ENCODE results near the gene SH3TC2.

The SH3TC2 gene

GRCh38 chr5:148990817-148991216, 72.0 kb downstream of the SH3TC2 start:
- no peaks in the 10 kb centered on the region for H3K4me1 ChIP-seq (ENCODE audit: low read depth, poor library complexity, severe bottlenecking)
- no peak overlapping the region for H3K27ac ChIP-seq
- no peaks in the 10 kb centered on the region for H3K27me3 ChIP-seq (ENCODE audit: insufficient read depth, low read depth)
- TF ChIP-seq CTCF (conservative IDR thresholded peaks at IDR 0.05; ENCODE audit: low read depth, low read length) = no peak
- no peaks in the 10 kb centered on the region for H3K36me3 ChIP-seq (ENCODE audit: insufficient read depth)
- no peaks in the 10 kb centered on the region for H3K79me2 ChIP-seq (ENCODE audit: insufficient read depth, low read depth)
- no peak overlapping the region for H3K4me3 ChIP-seq (IDR thresholded peaks at IDR 0.05; ENCODE audit: insufficient read depth, low read depth, low read length)
- H4K20me1 ChIP-seq (ENCODE audit: insufficient read depth) = no peaks in the 10 kb centered on the region
- H3K9ac ChIP-seq = no peak overlapping the region
- no peak overlapping the region for H3K4me2 ChIP-seq
- no peak overlapping the region for H2AFZ ChIP-seq (ENCODE audit: low read depth)

DNA sequence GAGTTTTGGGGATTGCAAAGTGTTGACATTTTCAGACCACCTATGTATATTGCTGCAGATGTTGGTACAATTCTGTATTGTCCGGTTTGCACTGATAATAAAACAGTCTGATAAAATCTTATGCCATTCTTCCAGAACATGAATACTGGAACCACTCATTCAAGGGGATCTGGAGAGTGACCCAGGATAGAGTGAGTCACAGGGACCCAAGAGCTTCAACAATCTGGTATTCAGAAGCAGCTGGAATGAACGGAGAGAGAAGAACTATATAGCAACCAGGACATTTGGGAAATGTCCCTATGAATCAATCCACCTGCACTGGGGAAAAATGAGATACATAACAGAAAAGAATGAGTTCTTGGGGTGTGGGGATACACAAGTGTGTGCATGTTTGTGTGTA, 73.3 kb downstream of the SH3TC2 start:
- Histone ChIP-seq H4K20me1 (ENCODE audit: insufficient read depth) (no peaks in the 10 kb centered on the region), H3K36me3 (ENCODE audit: insufficient read depth) (no peaks in the 10 kb centered on the region), H3K27me3 (ENCODE audit: insufficient read depth, low read depth) (no peaks in the 10 kb centered on the region), H3K9ac (no peak overlapping the region), H3K27ac (no peak overlapping the region), H3K79me2 (ENCODE audit: insufficient read depth, low read depth) (no peaks in the 10 kb centered on the region), H3K4me3 (IDR thresholded peaks at IDR 0.05; ENCODE audit: insufficient read depth, low read depth, low read length) (no peak overlapping the region), H3K4me2 (no peak overlapping the region), H3K4me1 (ENCODE audit: low read depth, poor library complexity, severe bottlenecking) (no peaks in the 10 kb centered on the region), H2AFZ (ENCODE audit: low read depth) (no peak overlapping the region)
- no peak for TF ChIP-seq CTCF (conservative IDR thresholded peaks at IDR 0.05; ENCODE audit: low read depth, low read length)

DNA sequence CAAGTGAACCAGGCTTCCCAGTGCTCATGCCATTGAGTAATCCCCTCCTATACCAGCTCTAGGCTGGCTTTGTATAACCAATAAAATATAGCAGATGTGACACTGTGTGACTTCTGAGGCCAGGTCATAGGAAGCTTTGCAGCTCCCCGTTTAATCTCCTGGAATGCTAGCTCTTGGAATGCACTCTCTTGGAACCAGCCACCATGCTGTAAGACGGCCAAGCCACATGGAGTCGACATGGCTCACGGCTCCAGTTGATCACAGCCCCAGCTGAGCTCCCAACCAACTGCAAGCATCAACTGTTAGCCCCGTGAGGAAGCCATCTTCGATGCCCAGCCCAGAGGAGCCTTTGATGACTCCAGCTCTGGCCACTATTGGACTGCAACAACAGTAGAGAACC, 74.5 kb downstream of the SH3TC2 start:
- H3K36me3 ChIP-seq (ENCODE audit: insufficient read depth) = no peaks in the 10 kb centered on the region
- no peaks in the 10 kb centered on the region for H3K4me1 ChIP-seq (ENCODE audit: low read depth, poor library complexity, severe bottlenecking)
- no peak overlapping the region for H3K27ac ChIP-seq
- no peak overlapping the region for H3K4me3 ChIP-seq (IDR thresholded peaks at IDR 0.05; ENCODE audit: insufficient read depth, low read depth, low read length)
- H3K9ac ChIP-seq = no peak overlapping the region
- H3K4me2 ChIP-seq = no peak overlapping the region
- H3K27me3 ChIP-seq (ENCODE audit: insufficient read depth, low read depth) = no peaks in the 10 kb centered on the region
- no peaks in the 10 kb centered on the region for H4K20me1 ChIP-seq (ENCODE audit: insufficient read depth)
- no peak overlapping the region for H2AFZ ChIP-seq (ENCODE audit: low read depth)
- no peaks in the 10 kb centered on the region for H3K79me2 ChIP-seq (ENCODE audit: insufficient read depth, low read depth)
- TF ChIP-seq CTCF (conservative IDR thresholded peaks at IDR 0.05; ENCODE audit: low read depth, low read length) = no peak

- Histone ChIP-seq H2AFZ (ENCODE audit: low read depth) (no peak overlapping the region), H3K79me2 (ENCODE audit: insufficient read depth, low read depth) (no peaks in the 10 kb centered on the region), H3K27me3 (ENCODE audit: insufficient read depth, low read depth) (no peaks in the 10 kb centered on the region), H3K36me3 (ENCODE audit: insufficient read depth) (no peaks in the 10 kb centered on the region), H3K27ac (no peak overlapping the region), H3K4me3 (IDR thresholded peaks at IDR 0.05; ENCODE audit: insufficient read depth, low read depth, low read length) (no peak overlapping the region), H3K4me2 (no peak overlapping the region), H3K4me1 (ENCODE audit: low read depth, poor library complexity, severe bottlenecking) (no peaks in the 10 kb centered on the region), H4K20me1 (ENCODE audit: insufficient read depth) (no peaks in the 10 kb centered on the region), H3K9ac (no peak overlapping the region)
- TF ChIP-seq CTCF (conservative IDR thresholded peaks at IDR 0.05; ENCODE audit: low read depth, low read length) = no peak
Measured at GRCh38 chr5:148986636-148987035, 76.2 kb downstream of the SH3TC2 start.

GRCh38 chr5:148984345-148984744, 78.5 kb downstream of the SH3TC2 start:
- Histone ChIP-seq H2AFZ (ENCODE audit: low read depth) (no peak overlapping the region), H3K4me1 (ENCODE audit: low read depth, poor library complexity, severe bottlenecking) (no peaks in the 10 kb centered on the region), H4K20me1 (ENCODE audit: insufficient read depth) (no peaks in the 10 kb centered on the region), H3K4me2 (no peak overlapping the region), H3K4me3 (IDR thresholded peaks at IDR 0.05; ENCODE audit: insufficient read depth, low read depth, low read length) (no peak overlapping the region), H3K36me3 (ENCODE audit: insufficient read depth) (no peaks in the 10 kb centered on the region), H3K27me3 (ENCODE audit: insufficient read depth, low read depth) (no peaks in the 10 kb centered on the region), H3K79me2 (ENCODE audit: insufficient read depth, low read depth) (no peaks in the 10 kb centered on the region), H3K27ac (no peak overlapping the region), H3K9ac (no peak overlapping the region)
- TF ChIP-seq CTCF (conservative IDR thresholded peaks at IDR 0.05; ENCODE audit: low read depth, low read length) = no peak

Measured in KMS-11 (cell line).